HepG2 (cell line): ENCODE results near the gene ZNF584. TPM values are rescaled to one million over a fixed set of nuclear protein-coding genes. Genes with fewer than 3 reads are reported as not detected.

ENCODE experiments used
- AHR ChIP-seq: IDR thresholded peaks from 2 replicates; pipeline ENCODE4 v1.6.1; 2018; ENCODE audit warnings: missing genetic modification reagents, missing compliant biosample characterization
- BHLHE40 ChIP-seq: IDR thresholded peaks from 2 replicates; pipeline ENCODE4 v1.6.1; 2011; ENCODE audit warnings: low read length, improper control_type of control experiment
- GTF3A ChIP-seq: sonication (generic); formaldehyde crosslinking; conservative IDR thresholded peaks from 2 replicates; pipeline ENCODE4 v1.4.0; 2020; ENCODE audit warnings: mild to moderate bottlenecking, missing genetic modification reagents
- IRF9 ChIP-seq: sonication (generic); formaldehyde crosslinking; IDR thresholded peaks from 2 replicates; pipeline ENCODE4 v1.8.0; 2022; ENCODE audit warnings: missing genetic modification reagents, mild to moderate bottlenecking, borderline replicate concordance
- KAT2B ChIP-seq: fragments of 150-350 bp; IDR thresholded peaks from 2 replicates; pipeline ENCODE4 v1.6.1; 2014; ENCODE audit warnings: low read depth, low read length, borderline replicate concordance
- NAIF1 ChIP-seq: sonication (generic); formaldehyde crosslinking; IDR thresholded peaks from 2 replicates; pipeline ENCODE4 v1.5.0; 2020; ENCODE audit warnings: mild to moderate bottlenecking, missing genetic modification reagents, borderline replicate concordance
- PCBP1 ChIP-seq: fragments of 200-400 bp; formaldehyde crosslinking; IDR thresholded peaks from 2 replicates; pipeline ENCODE4 v1.6.1; 2017; ENCODE audit warnings: mild to moderate bottlenecking, low read depth, low read length, borderline replicate concordance
- TCF7L2 ChIP-seq: IDR thresholded peaks from 2 replicates; pipeline ENCODE4 v1.6.1; 2011; ENCODE audit warnings: mild to moderate bottlenecking, low read depth, low read length, moderate library complexity
- TEAD2 ChIP-seq: sonication (generic); formaldehyde crosslinking; IDR thresholded peaks from 2 replicates; pipeline ENCODE4 v1.9.0; 2021; ENCODE audit warnings: missing genetic modification reagents
- TRIM22 ChIP-seq: fragments of 450-650 bp; IDR thresholded peaks from 2 replicates; pipeline ENCODE4 v1.6.1; 2017
- ZBTB14 ChIP-seq: sonication (generic); formaldehyde crosslinking; IDR thresholded peaks from 2 replicates; pipeline ENCODE4 v1.4.0; 2020; ENCODE audit warnings: missing genetic modification reagents
- ZBTB34 ChIP-seq: sonication (generic); formaldehyde crosslinking; IDR thresholded peaks from 2 replicates; pipeline ENCODE4 v1.8.0; 2022; ENCODE audit warnings: mild to moderate bottlenecking, missing genetic modification reagents
- ZKSCAN1 ChIP-seq: fragments of 150-350 bp; IDR thresholded peaks from 2 replicates; pipeline ENCODE4 v1.6.1; 2014; ENCODE audit warnings: low read length
- ZNF235 ChIP-seq: sonication (generic); formaldehyde crosslinking; IDR thresholded peaks from 2 replicates; pipeline ENCODE4 v1.8.1; 2023; ENCODE audit warnings: mild to moderate bottlenecking, missing genetic modification reagents, borderline replicate concordance
- ZNF503 ChIP-seq: sonication (generic); formaldehyde crosslinking; IDR thresholded peaks from 2 replicates; pipeline ENCODE4 v1.4.0; 2020; ENCODE audit warnings: missing genetic modification reagents
- ZZZ3 ChIP-seq: sonication (generic); formaldehyde crosslinking; IDR thresholded peaks from 2 replicates; pipeline ENCODE4 v1.4.0; 2020; ENCODE audit warnings: missing genetic modification reagents, mild to moderate bottlenecking, borderline replicate concordance
- polyA plus RNA-seq, 8 experiments: library from polyadenylated mRNA; depleted of rRNA in 3 of 8; stranded (reverse) in 7 of 8; unstranded in 1 of 8; fragments of >200 nt; fragmentation: Illumina TruSeq in 4 of 8; extraction: Trizol in 4 of 8; gene quantifications; 2 replicates each; pipeline versions ENCODE4 v1.2.1 to v1.2.3, GENCODE V29; 2011 to 2016; ENCODE audit warnings: low read depth in 4 of 8, missing spikeins in 1 of 8, mixed read lengths in 1 of 8; ENCODE audit not compliant: insufficient read depth in 1 of 8
- total RNA-seq, 5 experiments: library from RNA; depleted of rRNA; stranded (reverse); fragments of >200 nt; fragmentation: Illumina TruSeq; extraction: Trizol; gene quantifications; 2 replicates each; pipeline ENCODE4 v1.2.3, GENCODE V29; 2016; ENCODE audit warnings: low read depth in 1 of 5
- TF ChIP-seq, protein P1 (sequence below): sonication (generic); formaldehyde crosslinking; conservative IDR thresholded peaks from 2 replicates; pipeline ENCODE4 v1.4.0; 2020; ENCODE audit warnings: missing genetic modification reagents
- TF ChIP-seq, protein P2 (sequence below): sonication (generic); formaldehyde crosslinking; IDR thresholded peaks from 2 replicates; pipeline ENCODE4 v1.4.0; 2020; ENCODE audit warnings: missing genetic modification reagents
- TF ChIP-seq, protein P3 (sequence below): IDR thresholded peaks from 2 replicates; pipeline ENCODE4 v1.6.1; 2018; ENCODE audit warnings: missing genetic modification reagents, mild to moderate bottlenecking, missing compliant biosample characterization

ZNF584 gene
- total and polyA plus RNA-seq, 2 of the 13 experiments (the other 11 are each of a cell fraction or from before 2014, with no cell fraction given): 2.4 to 7.0 TPM

- TF ChIP-seq ZNF503 (CRISPR knock-in tag) (no peak), KAT2B (no peak), ZKSCAN1 (no peak), GTF3A (CRISPR knock-in tag) (no peak), IRF9 (CRISPR knock-in tag) (peak; percentile 80), ZBTB14 (CRISPR knock-in tag) (no peak), TCF7L2 (no peak), NAIF1 (no peak), TRIM22 (no peak), ZNF235 (CRISPR knock-in tag) (0 out of 2 replicates have a peak, but pooled peaks have one; percentile 71), ZZZ3 (no peak), AHR (CRISPR knock-in tag) (no peak), BHLHE40 (no peak), TEAD2 (no peak), PCBP1 (peak; percentile 47; the same call in 1 of the 2 replicates), ZBTB34 (CRISPR knock-in tag) (no peak)
- TF ChIP-seq, protein P1, sequence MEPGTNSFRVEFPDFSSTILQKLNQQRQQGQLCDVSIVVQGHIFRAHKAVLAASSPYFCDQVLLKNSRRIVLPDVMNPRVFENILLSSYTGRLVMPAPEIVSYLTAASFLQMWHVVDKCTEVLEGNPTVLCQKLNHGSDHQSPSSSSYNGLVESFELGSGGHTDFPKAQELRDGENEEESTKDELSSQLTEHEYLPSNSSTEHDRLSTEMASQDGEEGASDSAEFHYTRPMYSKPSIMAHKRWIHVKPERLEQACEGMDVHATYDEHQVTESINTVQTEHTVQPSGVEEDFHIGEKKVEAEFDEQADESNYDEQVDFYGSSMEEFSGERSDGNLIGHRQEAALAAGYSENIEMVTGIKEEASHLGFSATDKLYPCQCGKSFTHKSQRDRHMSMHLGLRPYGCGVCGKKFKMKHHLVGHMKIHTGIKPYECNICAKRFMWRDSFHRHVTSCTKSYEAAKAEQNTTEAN (CRISPR knock-in tag): no peak
- TF ChIP-seq, protein P2, sequence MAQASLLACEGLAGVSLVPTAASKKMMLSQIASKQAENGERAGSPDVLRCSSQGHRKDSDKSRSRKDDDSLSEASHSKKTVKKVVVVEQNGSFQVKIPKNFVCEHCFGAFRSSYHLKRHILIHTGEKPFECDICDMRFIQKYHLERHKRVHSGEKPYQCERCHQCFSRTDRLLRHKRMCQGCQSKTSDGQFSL (CRISPR knock-in tag): no peak
- TF ChIP-seq, protein P3, sequence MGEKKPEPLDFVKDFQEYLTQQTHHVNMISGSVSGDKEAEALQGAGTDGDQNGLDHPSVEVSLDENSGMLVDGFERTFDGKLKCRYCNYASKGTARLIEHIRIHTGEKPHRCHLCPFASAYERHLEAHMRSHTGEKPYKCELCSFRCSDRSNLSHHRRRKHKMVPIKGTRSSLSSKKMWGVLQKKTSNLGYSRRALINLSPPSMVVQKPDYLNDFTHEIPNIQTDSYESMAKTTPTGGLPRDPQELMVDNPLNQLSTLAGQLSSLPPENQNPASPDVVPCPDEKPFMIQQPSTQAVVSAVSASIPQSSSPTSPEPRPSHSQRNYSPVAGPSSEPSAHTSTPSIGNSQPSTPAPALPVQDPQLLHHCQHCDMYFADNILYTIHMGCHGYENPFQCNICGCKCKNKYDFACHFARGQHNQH: no peak
These were observed 43.1 kb downstream of the ZNF584 start, which contains the start of gene ZNF324B (continued) for GRCh38 chr19:58451358-58452101.
